CD4-positive, alpha-beta T cell treated with Interleukin-12 subunit alpha and Interleukin-12 subunit beta, for 1 hour (primary cell): ENCODE measurements around the gene RAB32.

Experiments used
- DNase-seq: peaks from one replicate; pipeline ENCODE4 v3.0.0-alpha.2; 2020

RAB32 gene

GRCh38 chr6:146583966-146584365, 40.3 kb downstream of the RAB32 start:
- DNase-seq, result no peak

DNA sequence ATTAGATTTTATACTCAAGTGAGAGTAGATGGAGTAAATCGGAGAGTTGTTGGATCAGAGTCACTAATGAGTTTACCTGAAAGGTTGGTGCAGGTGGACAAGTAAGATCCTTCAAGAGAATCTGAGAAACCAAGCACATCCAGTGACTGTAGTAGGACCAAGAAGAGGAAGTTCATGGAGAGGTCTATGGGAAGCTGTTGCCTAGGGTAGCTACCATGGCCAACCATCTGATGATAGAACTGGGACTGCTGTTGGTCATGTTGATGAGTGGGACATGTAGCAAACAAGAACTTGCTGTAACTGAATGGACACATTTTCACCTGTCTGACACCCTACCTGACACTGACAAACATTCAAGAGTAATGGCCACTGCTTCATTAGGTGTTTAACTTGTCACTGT, 43.8 kb downstream of the RAB32 start:
- DNase-seq, result no peak

GRCh38 chr6:146590492-146590891, 46.9 kb downstream of the RAB32 start:
- no peak for DNase-seq

DNA sequence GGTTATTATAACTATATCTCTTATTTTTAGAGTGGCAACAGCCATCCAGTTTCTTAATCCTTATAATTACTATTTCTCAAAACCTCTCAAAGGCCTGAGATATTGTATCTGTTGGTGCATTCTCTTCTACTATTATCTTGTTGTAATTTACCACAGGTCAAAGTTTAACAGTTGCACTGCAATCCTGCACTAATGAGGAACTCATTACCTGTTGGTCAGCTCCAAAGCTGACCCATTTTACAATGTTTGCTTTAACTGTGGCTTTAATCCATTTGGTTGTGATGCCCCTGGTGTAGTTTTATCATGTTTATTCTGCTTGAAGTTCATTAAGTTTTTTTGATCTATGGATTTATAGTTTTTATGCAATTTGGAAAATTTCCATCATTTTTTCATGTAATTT, 48.8 kb downstream of the RAB32 start:
- no peak for DNase-seq

GRCh38 chr6:146593986-146594385, 50.4 kb downstream of the RAB32 start:
- no peak for DNase-seq

DNA sequence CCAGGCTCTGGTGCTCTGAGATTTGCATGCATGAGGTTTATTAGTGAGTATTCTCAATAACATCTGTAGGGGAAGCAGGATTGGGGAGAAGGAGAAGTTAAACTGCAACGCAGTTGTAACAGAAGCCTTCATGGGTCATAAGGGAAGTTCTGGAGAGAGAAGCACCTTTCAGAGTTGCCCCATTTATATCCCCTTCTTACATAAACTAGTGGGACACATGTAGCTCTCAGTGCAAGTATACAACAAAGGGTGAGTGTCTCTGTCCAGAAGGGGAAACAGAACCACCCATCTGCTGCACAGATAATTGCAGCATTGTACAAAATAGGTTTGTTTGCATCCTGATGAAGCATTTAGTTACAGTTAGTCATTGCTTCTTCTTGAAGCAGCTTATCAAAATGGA, 50.9 kb downstream of the RAB32 start:
- no peak for DNase-seq

GRCh38 chr6:146595972-146596731, 52.5 kb downstream of the RAB32 start:
- no peak for DNase-seq

DNA sequence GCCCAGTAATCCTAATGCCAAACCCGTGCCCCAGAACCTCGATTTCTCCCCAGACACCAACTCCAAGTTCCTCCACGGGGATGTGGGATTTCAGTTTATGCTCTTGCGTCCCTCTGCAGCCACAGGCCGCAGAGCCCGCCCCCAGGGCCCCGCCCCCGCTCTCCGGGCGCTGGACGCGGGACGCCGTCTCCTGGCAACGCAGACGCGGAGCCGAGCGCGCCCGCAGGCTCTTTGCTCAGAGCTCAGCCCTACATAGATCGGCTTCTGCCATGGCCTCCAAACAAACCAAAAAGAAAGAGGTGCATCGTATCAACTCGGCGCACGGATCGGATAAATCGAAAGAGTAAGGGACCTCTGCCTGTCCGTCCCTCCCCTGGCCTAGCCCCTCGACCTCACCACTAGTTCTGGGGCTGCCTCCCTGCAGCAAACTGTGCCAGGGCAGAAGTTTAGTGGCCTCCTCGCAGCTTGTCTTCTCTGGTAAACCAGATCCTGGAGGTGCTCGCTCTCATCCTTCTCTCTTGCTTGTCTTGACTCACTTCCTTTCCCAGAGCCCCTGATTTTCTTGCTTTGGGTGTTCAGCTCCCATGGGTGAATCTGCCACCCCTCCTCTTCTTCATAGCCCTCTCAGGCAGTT, 55.3 kb downstream of the RAB32 start, which contains the start of gene ADGB:
Gene ADGB (plus strand): TSS at position 201 of the 634 bp plus-strand sequence. CDS start 69 bp downstream, at position 270.
- no peak for DNase-seq

DNA sequence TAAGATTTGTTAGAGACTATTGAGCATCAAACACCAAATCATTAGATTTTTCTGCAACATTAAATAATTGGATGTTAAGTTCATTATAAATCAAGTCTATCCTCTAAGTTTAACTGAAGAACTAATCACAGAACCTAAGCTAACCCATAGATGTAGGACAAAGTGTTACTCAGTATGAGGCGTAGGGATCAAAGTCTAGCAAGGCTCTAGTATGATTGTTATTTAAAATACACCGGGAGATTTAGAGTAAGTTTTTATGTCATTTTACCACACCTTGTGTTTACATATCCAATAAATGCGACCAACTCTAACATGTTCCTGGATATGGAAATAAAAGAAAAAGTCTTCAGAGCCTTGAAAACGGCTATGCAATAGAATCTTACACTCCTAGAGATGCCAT, 57.7 kb downstream of the RAB32 start:
- no peak for DNase-seq

- no peak for DNase-seq
These were observed 58.9 kb downstream of the RAB32 start for GRCh38 chr6:146602526-146602925.
